ENCODE data around the gene HES5. TPM values are rescaled to one million over a fixed set of nuclear protein-coding genes. Genes with fewer than 3 reads are reported as not detected.

Gene HES5
- total and polyA plus RNA-seq, 2 experiments from 2014 or later = not detected

DNA sequence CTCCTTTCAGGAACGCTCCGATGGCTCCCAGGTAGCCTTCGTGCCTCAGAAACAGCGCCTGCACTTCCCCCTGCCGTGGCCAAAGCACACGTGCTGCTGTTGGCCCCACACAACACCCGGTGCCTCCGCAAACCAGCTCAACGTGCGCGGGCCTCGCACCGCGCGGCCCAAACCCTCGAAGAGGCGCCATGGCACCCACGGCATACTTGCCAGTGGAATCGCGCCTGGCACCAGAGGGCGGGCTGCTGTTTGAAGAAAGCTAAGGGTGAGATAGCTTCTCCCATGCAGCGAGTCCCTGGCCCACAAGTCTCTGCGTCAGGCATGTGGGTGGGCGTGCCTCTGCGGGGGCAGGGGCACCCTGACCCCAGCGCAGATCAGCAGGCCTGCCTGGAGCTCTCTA, 11.5 kb downstream of the HES5 start:
- H3F3A ChIP-seq (ENCODE audit: insufficient read depth) = no peaks in the 10 kb centered on the region
- no peak overlapping the region for H3K27ac ChIP-seq
- H3K9ac ChIP-seq = no peak overlapping the region
- in situ Hi-C loops (cut with MboI) = loop anchor here (25.0 kb wide), 1 partner anchor 331 kb away; the partner anchor contains the start of gene FAAP20
- no peak overlapping the region for H3K4me3 ChIP-seq
- H4K20me1 ChIP-seq (ENCODE audit: insufficient read depth) = no peaks in the 10 kb centered on the region
- H3K9me3 ChIP-seq (ENCODE audit: low read depth) = no peaks in the 10 kb centered on the region
- H3K4me1 ChIP-seq (ENCODE audit: insufficient read depth) = 0 out of 2 replicates have a peak, but pooled peaks cover 4% of the 10 kb centered on the region
- H3K27me3 ChIP-seq (replicated peaks; ENCODE audit: insufficient read depth) = no peaks in the 10 kb centered on the region
- DNase-seq = no peak
- H3K4me2 ChIP-seq (ENCODE audit: unreplicated experiment) = no peak overlapping the region
- no peak for TF ChIP-seq EZH2phosphoT487 (IDR thresholded peaks at IDR 0.05; ENCODE audit: insufficient read depth, low read depth)
- no peak for TF ChIP-seq EZH2 (IDR thresholded peaks at IDR 0.05; ENCODE audit: insufficient read depth, poor library complexity, severe bottlenecking)
- peaks cover 28% of the 10 kb centered on the region for H3K79me2 ChIP-seq (ENCODE audit: insufficient read depth)
- no peaks in the 10 kb centered on the region for H3K9me2 ChIP-seq (ENCODE audit: insufficient read depth)
- 95 to 98% methylated on average over 18 to 26 of the region's 26 CpGs for WGBS, 2 experiments (ENCODE audit: low coverage in 1 of 2, low lambda C conversion rate in 2 of 2, missing lambda C conversion rate in 2 of 2)
- H2AFZ ChIP-seq = no peak overlapping the region
- no peaks in the 10 kb centered on the region; the same call in 1 of the 2 replicates for H3K36me3 ChIP-seq (ENCODE audit: low read depth)

DNA sequence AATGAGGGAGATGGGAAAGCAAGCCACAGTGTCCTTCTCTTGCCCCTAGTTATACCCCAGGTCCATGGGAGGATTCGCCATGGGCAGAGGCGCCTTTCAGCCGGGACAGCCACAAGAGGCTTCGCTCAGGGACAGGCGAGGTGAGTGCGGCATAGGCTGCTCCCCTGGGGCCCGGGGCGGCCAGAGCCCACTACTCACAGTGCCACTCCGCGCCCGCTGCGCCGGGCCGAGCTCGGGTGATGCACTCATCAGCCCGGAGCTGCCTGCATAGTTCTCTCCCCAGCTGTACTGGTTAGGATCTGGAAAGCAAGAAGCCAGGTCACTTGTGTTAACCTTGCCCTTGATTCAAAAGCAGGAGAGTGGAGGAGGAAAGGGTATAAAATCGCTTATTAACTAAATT, 12.1 kb downstream of the HES5 start:
- Histone ChIP-seq H3K9me3 (ENCODE audit: low read depth) (no peaks in the 10 kb centered on the region), H3K79me2 (ENCODE audit: insufficient read depth) (peaks cover 23% of the 10 kb centered on the region), H3K9me2 (ENCODE audit: insufficient read depth) (no peaks in the 10 kb centered on the region), H3K4me3 (no peak overlapping the region), H3K4me2 (ENCODE audit: unreplicated experiment) (no peak overlapping the region), H3F3A (ENCODE audit: insufficient read depth) (no peaks in the 10 kb centered on the region), H3K27me3 (replicated peaks; ENCODE audit: insufficient read depth) (no peaks in the 10 kb centered on the region), H3K27ac (no peak overlapping the region), H3K4me1 (ENCODE audit: insufficient read depth) (no peaks in the 10 kb centered on the region), H3K36me3 (ENCODE audit: low read depth) (no peaks in the 10 kb centered on the region; the same call in 1 of the 2 replicates), H3K9ac (no peak overlapping the region), H4K20me1 (ENCODE audit: insufficient read depth) (no peaks in the 10 kb centered on the region), H2AFZ (no peak overlapping the region)
- in situ Hi-C loops (cut with MboI) = loop anchor here (25.0 kb wide), 1 partner anchor 331 kb away; the partner anchor contains the start of gene FAAP20
- TF ChIP-seq EZH2phosphoT487 (IDR thresholded peaks at IDR 0.05; ENCODE audit: insufficient read depth, low read depth) (no peak), EZH2 (IDR thresholded peaks at IDR 0.05; ENCODE audit: insufficient read depth, poor library complexity, severe bottlenecking) (no peak)
- 96 to 99% methylated on average over 16 to 17 of the region's 17 CpGs for WGBS, 2 experiments (ENCODE audit: low coverage in 1 of 2, low lambda C conversion rate in 2 of 2, missing lambda C conversion rate in 2 of 2)
- DNase-seq = no peak

DNA sequence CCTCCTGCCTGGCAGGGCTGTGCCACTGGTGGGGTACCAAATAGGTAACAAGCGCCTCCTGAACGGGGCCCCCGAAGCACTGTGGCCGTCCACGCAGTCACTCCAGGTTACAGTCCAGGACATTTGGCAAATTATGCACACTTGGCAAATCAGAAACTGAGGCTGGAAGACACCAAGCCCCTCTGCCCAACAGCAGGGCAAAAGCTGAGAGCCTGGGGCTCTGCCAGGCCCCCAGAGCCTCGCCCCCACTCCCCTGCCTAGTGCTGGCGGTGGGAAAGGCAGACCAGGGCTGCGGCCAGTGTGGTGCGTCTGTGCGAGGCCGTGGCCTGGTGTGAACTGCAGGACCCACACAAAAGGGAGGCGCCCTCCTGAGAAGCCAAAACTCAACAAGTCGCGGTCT, 13.1 kb downstream of the HES5 start:
- in situ Hi-C loops (cut with MboI) = loop anchor here (25.0 kb wide), 1 partner anchor 330 kb away; the partner anchor contains the start of gene FAAP20
- Histone ChIP-seq H3K4me3 (no peak overlapping the region), H3K4me1 (ENCODE audit: insufficient read depth) (no peaks in the 10 kb centered on the region), H3F3A (ENCODE audit: insufficient read depth) (no peaks in the 10 kb centered on the region), H3K4me2 (ENCODE audit: unreplicated experiment) (no peak overlapping the region), H3K27ac (no peak overlapping the region), H2AFZ (no peak overlapping the region), H3K9me3 (ENCODE audit: low read depth) (no peaks in the 10 kb centered on the region), H3K36me3 (ENCODE audit: low read depth) (no peaks in the 10 kb centered on the region; the same call in 1 of the 2 replicates), H3K9me2 (ENCODE audit: insufficient read depth) (no peaks in the 10 kb centered on the region), H3K9ac (no peak overlapping the region), H4K20me1 (ENCODE audit: insufficient read depth) (no peaks in the 10 kb centered on the region), H3K27me3 (replicated peaks; ENCODE audit: insufficient read depth) (no peaks in the 10 kb centered on the region), H3K79me2 (ENCODE audit: insufficient read depth) (peaks cover 12% of the 10 kb centered on the region; the same call in 1 of the 2 replicates)
- WGBS, 2 experiments (ENCODE audit: low coverage in 1 of 2, low lambda C conversion rate in 2 of 2, missing lambda C conversion rate in 2 of 2) = 93 to 94% methylated on average over 14 of the region's 14 CpGs
- no peak for DNase-seq
- TF ChIP-seq EZH2phosphoT487 (IDR thresholded peaks at IDR 0.05; ENCODE audit: insufficient read depth, low read depth) (no peak), EZH2 (IDR thresholded peaks at IDR 0.05; ENCODE audit: insufficient read depth, poor library complexity, severe bottlenecking) (no peak)

DNA sequence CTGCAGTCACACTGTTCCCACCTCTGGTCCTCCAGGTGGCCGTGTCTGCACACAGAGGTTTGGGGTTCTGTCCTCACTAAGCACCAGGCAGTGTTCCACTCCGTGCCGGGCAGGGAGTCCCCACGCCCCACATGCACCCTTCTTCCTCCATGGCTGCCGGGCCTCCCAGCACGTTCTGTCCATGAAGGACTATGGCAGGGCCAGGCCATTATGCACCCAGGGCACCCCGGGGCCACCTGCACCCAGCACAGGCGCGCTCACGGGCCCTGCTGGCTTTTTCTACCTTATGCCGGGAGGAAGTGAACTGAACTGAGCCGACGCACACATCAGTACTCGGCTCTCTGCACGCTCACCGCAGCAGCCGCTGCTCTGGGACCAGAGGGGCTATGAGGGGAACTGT, 13.9 kb downstream of the HES5 start:
- 93 to 96% methylated on average over 16 to 17 of the region's 17 CpGs for WGBS, 2 experiments (ENCODE audit: low coverage in 1 of 2, low lambda C conversion rate in 2 of 2, missing lambda C conversion rate in 2 of 2)
- H4K20me1 ChIP-seq (ENCODE audit: insufficient read depth) = no peaks in the 10 kb centered on the region
- H3K4me3 ChIP-seq = no peak overlapping the region
- no peaks in the 10 kb centered on the region for H3K9me3 ChIP-seq (ENCODE audit: low read depth)
- no peak overlapping the region for H3K27ac ChIP-seq
- no peaks in the 10 kb centered on the region for H3F3A ChIP-seq (ENCODE audit: insufficient read depth)
- no peak overlapping the region for H2AFZ ChIP-seq
- 0 out of 2 replicates have a peak, but pooled peaks cover 5% of the 10 kb centered on the region for H3K79me2 ChIP-seq (ENCODE audit: insufficient read depth)
- TF ChIP-seq EZH2phosphoT487 (IDR thresholded peaks at IDR 0.05; ENCODE audit: insufficient read depth, low read depth) (no peak), EZH2 (IDR thresholded peaks at IDR 0.05; ENCODE audit: insufficient read depth, poor library complexity, severe bottlenecking) (no peak)
- H3K4me2 ChIP-seq (ENCODE audit: unreplicated experiment) = no peak overlapping the region
- H3K4me1 ChIP-seq (ENCODE audit: insufficient read depth) = no peaks in the 10 kb centered on the region
- in situ Hi-C loops (cut with MboI) = loop anchor here (25.0 kb wide), 1 partner anchor 329 kb away; the partner anchor contains the start of gene FAAP20
- H3K36me3 ChIP-seq (ENCODE audit: low read depth) = no peaks in the 10 kb centered on the region; the same call in 1 of the 2 replicates
- no peaks in the 10 kb centered on the region for H3K9me2 ChIP-seq (ENCODE audit: insufficient read depth)
- DNase-seq = no peak
- H3K9ac ChIP-seq = no peak overlapping the region
- no peaks in the 10 kb centered on the region for H3K27me3 ChIP-seq (replicated peaks; ENCODE audit: insufficient read depth)

All from GM23248 (cell line).